ENCODE data around the gene ARAP1. TPM values are rescaled to one million over a fixed set of nuclear protein-coding genes. Genes with fewer than 3 reads are reported as not detected.

The ARAP1 gene
- polyA plus RNA-seq, 3 donors, result 48.7 to 487 (median 79.0) TPM

GRCh38 chr11:72779495-72780128 is 27.4 kb upstream of the ARAP1 start:
- no peaks in the 10 kb centered on the region for H3K36me3 ChIP-seq (replicated peaks in 1 of 2; ENCODE audit: control insufficient read depth in 1 of 2, insufficient read depth in 2 of 2, low read length in 2 of 2)
- H3K27me3 ChIP-seq (ENCODE audit: control insufficient read depth in 2 of 2, insufficient read depth in 2 of 2, low read length in 2 of 2), result peaks cover 3 to 30% of the 10 kb centered on the region in 2 donors
- no peak for TF ChIP-seq CTCF (IDR thresholded peaks at IDR 0.05)
- no peak overlapping the region for H2AFZ ChIP-seq (ENCODE audit: insufficient read depth, low read depth, low read length, poor library complexity, severe bottlenecking)
- peaks cover 16% of the 10 kb centered on the region for H4K20me1 ChIP-seq (ENCODE audit: insufficient read depth, low read length)
- no peak overlapping the region for H3K27ac ChIP-seq (ENCODE audit: low read depth in 1 of 2, low read length in 2 of 2)
- DNase-seq, result no peak
- no peaks in the 10 kb centered on the region for H3K9me3 ChIP-seq (replicated peaks in 1 of 2; ENCODE audit: control insufficient read depth in 1 of 2, insufficient read depth in 1 of 2, low read length in 2 of 2)
- intact Hi-C loops (cut with micrococcal nuclease), result no loop called here
- peaks cover 29 to 37% (median 35%) of the 10 kb centered on the region in 3 donors for H3K27me3 Mint-ChIP-seq (ENCODE audit: low read depth in 3 of 3)
- H3K4me1 Mint-ChIP-seq, result peaks cover 43% of the 10 kb centered on the region
- H3K36me3 Mint-ChIP-seq, result peaks cover 6 to 24% of the 10 kb centered on the region in 2 donors
- H3K4me3 ChIP-seq (replicated peaks in 1 of 3; ENCODE audit: low read depth in 2 of 3, low read length in 3 of 3), result no peak overlapping the region
- no peak overlapping the region for H3K9ac ChIP-seq (ENCODE audit: insufficient read depth, low read length, poor library complexity, severe bottlenecking)
- peak overlapping the region; percentile 65 to 74 for H3K4me3 Mint-ChIP-seq
- no peaks in the 10 kb centered on the region for H3K79me2 ChIP-seq (ENCODE audit: insufficient read depth, low read length)
- H3K27ac Mint-ChIP-seq, result no peak overlapping the region
- H3K4me1 ChIP-seq (ENCODE audit: control insufficient read depth in 1 of 2, insufficient read depth in 2 of 2, low read length in 2 of 2), result peaks cover 28 to 40% of the 10 kb centered on the region in 2 donors
- 75% methylated on average over 2 of the region's 4 CpGs for WGBS (ENCODE audit: insufficient coverage)
- H3K9me3 Mint-ChIP-seq, result peaks cover 0 to 2% (median 0%) of the 10 kb centered on the region in 7 donors
- H3K4me2 ChIP-seq (replicated peaks; ENCODE audit: extremely low read depth, low read length, poor library complexity, severe bottlenecking), result no peak overlapping the region

DNA sequence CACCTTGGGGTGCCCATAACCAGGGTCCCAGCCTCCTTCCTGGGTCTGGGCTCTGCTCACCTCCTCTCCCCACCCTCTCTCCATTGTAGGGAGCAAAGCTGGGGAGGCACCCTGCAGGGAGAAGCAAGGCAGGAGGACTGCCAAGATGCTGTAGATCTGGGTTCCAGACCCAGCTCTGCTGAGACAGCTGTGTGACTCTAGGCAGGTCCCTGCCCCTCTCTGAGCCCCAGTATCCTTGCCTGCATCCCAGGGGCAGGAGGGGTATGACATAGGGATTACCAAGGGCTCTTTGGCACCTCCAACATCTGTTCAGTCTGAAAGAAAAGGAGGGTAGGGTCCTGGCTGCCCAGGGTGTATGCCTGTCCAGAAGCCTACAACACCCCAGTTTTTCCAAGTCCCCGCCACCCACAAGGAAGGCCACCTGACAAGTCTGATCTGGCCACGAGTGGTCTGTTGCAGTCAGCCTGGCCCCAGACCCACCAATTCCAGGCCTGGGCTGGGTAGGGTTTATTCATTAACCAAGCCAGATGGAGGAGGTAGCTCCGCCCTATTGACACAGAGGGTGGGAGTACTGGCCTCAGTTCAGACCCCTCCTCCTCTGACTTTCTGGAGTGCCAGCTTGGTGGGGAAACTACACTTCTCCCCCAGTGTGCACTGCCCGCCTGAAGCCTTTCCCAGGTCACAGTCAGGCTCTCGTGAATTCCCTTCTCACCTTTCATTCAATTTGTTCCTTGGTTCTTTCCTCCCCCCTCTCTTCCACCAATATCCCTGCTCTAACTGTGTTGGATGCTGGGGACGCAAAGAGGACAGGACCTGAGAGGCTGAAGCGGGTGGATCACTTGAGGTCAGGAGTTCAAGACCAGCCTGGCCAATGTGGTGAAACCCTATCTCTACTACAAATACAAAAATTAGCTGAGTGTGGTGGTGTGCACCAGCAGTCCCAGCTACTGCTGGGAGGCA is 26.6 kb upstream of the ARAP1 start:
- Histone ChIP-seq H3K79me2 (ENCODE audit: insufficient read depth, low read length) (no peaks in the 10 kb centered on the region), H2AFZ (ENCODE audit: insufficient read depth, low read depth, low read length, poor library complexity, severe bottlenecking) (no peak overlapping the region), H3K27me3 (ENCODE audit: control insufficient read depth in 2 of 2, insufficient read depth in 2 of 2, low read length in 2 of 2) (peaks cover 3 to 30% of the 10 kb centered on the region in 2 donors), H3K4me1 (ENCODE audit: control insufficient read depth in 1 of 2, insufficient read depth in 2 of 2, low read length in 2 of 2) (peaks cover 28 to 40% of the 10 kb centered on the region in 2 donors), H3K27ac (ENCODE audit: low read depth in 1 of 2, low read length in 2 of 2) (no peak overlapping the region), H3K9ac (ENCODE audit: insufficient read depth, low read length, poor library complexity, severe bottlenecking) (no peak overlapping the region), H3K4me2 (replicated peaks; ENCODE audit: extremely low read depth, low read length, poor library complexity, severe bottlenecking) (no peak overlapping the region), H4K20me1 (ENCODE audit: insufficient read depth, low read length) (peaks cover 16% of the 10 kb centered on the region), H3K36me3 (replicated peaks in 1 of 2; ENCODE audit: control insufficient read depth in 1 of 2, insufficient read depth in 2 of 2, low read length in 2 of 2) (no peaks in the 10 kb centered on the region), H3K9me3 (replicated peaks in 1 of 2; ENCODE audit: control insufficient read depth in 1 of 2, insufficient read depth in 1 of 2, low read length in 2 of 2) (no peaks in the 10 kb centered on the region), H3K4me3 (replicated peaks in 1 of 3; ENCODE audit: low read depth in 2 of 3, low read length in 3 of 3) (no peak overlapping the region)
- peaks cover 0 to 2% (median 0%) of the 10 kb centered on the region in 7 donors for H3K9me3 Mint-ChIP-seq
- H3K4me3 Mint-ChIP-seq, result peak overlapping the region in 1 of 2 donors; percentile 74
- no peak for TF ChIP-seq CTCF (IDR thresholded peaks at IDR 0.05)
- 100% methylated on average over 2 of the region's 7 CpGs for WGBS (ENCODE audit: insufficient coverage)
- peaks cover 43% of the 10 kb centered on the region for H3K4me1 Mint-ChIP-seq
- H3K27ac Mint-ChIP-seq, result no peak overlapping the region
- intact Hi-C loops (cut with micrococcal nuclease), result no loop called here
- peaks cover 6 to 24% of the 10 kb centered on the region in 2 donors for H3K36me3 Mint-ChIP-seq
- peaks cover 29 to 37% (median 35%) of the 10 kb centered on the region in 3 donors for H3K27me3 Mint-ChIP-seq (ENCODE audit: low read depth in 3 of 3)
- no peak for DNase-seq
